ENCODE measurements around the gene ABCF3. TPM values are rescaled to one million over a fixed set of nuclear protein-coding genes. Genes with fewer than 3 reads are reported as not detected.

ABCF3 gene
- total RNA-seq, 4 donors from 2014 or later, result 11.8 to 73.0 (median 36.8) TPM

DNA sequence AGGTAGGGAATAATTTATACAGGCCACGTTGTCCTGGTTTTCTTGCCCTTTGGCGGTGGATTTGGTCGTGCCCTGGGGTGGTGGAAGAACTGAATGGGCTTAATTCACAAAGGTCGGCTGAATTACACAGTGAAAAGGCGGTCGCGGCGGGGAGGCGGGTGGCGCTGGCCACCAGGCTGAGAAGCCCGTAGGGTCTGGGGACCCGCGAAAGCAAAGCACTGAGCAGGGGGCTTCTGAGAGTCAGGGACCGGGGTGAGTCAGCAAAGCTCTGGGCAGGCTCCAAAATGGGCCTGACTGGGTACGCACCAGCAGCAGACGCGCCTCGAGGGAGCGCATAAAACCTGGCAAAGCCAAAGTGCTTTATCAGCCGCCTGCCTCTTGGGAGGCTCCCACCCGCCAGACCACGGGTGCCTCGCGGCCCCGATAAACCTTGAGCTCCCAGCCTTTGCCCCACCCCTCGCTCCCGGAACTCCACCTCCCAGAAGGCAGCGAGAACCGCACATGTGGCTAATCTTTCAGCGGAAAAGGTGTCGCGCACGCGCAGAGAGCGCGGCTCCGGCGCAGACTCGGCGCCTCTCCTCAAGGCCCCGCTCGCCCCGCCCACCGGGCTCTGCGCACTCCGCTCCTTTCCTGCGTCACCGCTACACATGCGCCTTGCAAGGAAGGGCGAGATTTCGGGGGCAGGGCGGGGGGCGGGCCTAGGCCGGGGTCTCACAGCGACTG lies 377 bp upstream of the ABCF3 start:
- H3K9me3 ChIP-seq, result no peaks in the 10 kb centered on the region
- peak; percentile 99 for DNase-seq
- H3K27me3 ChIP-seq, result no peaks in the 10 kb centered on the region
- TF ChIP-seq, protein P1, sequence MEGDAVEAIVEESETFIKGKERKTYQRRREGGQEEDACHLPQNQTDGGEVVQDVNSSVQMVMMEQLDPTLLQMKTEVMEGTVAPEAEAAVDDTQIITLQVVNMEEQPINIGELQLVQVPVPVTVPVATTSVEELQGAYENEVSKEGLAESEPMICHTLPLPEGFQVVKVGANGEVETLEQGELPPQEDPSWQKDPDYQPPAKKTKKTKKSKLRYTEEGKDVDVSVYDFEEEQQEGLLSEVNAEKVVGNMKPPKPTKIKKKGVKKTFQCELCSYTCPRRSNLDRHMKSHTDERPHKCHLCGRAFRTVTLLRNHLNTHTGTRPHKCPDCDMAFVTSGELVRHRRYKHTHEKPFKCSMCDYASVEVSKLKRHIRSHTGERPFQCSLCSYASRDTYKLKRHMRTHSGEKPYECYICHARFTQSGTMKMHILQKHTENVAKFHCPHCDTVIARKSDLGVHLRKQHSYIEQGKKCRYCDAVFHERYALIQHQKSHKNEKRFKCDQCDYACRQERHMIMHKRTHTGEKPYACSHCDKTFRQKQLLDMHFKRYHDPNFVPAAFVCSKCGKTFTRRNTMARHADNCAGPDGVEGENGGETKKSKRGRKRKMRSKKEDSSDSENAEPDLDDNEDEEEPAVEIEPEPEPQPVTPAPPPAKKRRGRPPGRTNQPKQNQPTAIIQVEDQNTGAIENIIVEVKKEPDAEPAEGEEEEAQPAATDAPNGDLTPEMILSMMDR (IDR thresholded peaks at IDR 0.05), result peak in 1 of 4 experiments; percentile 29
- no peak for TF ChIP-seq POLR2A (IDR thresholded peaks at IDR 0.05)
- no peaks in the 10 kb centered on the region for H3K36me3 ChIP-seq
- H3K4me1 ChIP-seq, result peaks cover 0 to 16% of the 10 kb centered on the region in 2 donors
- peak overlapping the region; percentile 80 for H3K27ac ChIP-seq
- intact Hi-C loops (cut with DNase I; ENCODE audit: low total_unique reads), result loop anchor here (10.0 kb wide), 1 partner anchor 129 kb away; the partner anchor contains the start of gene EIF4G1
- peak overlapping the region; percentile 69 to 91 for H3K4me3 ChIP-seq

DNA sequence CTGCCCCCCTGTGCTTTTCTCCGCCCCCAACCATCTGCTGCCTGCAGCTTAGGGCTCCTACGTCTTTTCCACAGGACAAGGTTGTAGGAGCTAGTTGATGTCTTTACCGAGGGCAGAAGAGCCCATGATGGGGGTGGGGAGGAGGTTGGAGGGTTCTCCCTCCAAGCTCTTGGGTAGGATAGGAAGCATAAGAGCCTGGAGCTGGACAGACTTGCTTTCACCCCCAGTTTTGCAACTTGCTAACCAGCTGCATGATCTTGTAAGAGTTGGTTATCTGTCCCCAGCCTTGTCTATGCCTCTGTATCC lies 856 bp downstream of the ABCF3 start:
- Histone ChIP-seq H3K9me3 (no peaks in the 10 kb centered on the region), H3K27me3 (no peaks in the 10 kb centered on the region), H3K4me3 (peak overlapping the region; percentile 69 to 91), H3K36me3 (no peaks in the 10 kb centered on the region), H3K27ac (peak overlapping the region; percentile 72 to 79), H3K4me1 (peaks cover 0 to 16% of the 10 kb centered on the region in 2 donors)
- TF ChIP-seq POLR2A (IDR thresholded peaks at IDR 0.05), result no peak
- TF ChIP-seq, protein P1 (IDR thresholded peaks at IDR 0.05), result no peak
- intact Hi-C loops (cut with DNase I; ENCODE audit: low total_unique reads), result loop anchor here (10.0 kb wide), 1 partner anchor 128 kb away; the partner anchor contains the start of gene EIF4G1
- no peak for DNase-seq

DNA sequence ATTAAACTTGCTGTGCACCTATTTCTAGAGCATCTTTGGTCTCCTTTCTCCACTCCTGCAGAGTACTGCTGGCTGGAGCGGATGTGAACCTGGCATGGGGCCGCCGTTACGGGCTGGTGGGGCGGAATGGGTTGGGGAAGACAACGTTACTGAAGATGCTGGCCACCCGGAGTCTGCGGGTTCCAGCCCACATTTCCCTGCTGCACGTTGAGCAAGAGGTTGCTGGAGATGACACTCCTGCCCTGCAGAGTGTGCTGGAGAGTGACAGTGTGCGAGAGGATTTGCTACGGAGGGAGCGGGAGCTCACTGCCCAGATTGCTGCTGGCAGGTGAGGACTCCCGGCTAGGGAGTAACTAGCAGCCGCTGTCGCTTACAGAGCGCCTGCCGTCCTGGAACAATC lies 2.1 kb downstream of the ABCF3 start:
- Histone ChIP-seq H3K4me1 (peaks cover 0 to 16% of the 10 kb centered on the region in 2 donors), H3K27me3 (no peaks in the 10 kb centered on the region), H3K9me3 (no peaks in the 10 kb centered on the region), H3K4me3 (no peak overlapping the region), H3K27ac (no peak overlapping the region), H3K36me3 (no peaks in the 10 kb centered on the region)
- intact Hi-C loops (cut with DNase I; ENCODE audit: low total_unique reads), result loop anchor here (10.0 kb wide), 1 partner anchor 127 kb away; the partner anchor contains the start of gene EIF4G1
- DNase-seq, result no peak
- no peak for TF ChIP-seq POLR2A (IDR thresholded peaks at IDR 0.05)
- TF ChIP-seq, protein P1 (IDR thresholded peaks at IDR 0.05), result no peak

DNA sequence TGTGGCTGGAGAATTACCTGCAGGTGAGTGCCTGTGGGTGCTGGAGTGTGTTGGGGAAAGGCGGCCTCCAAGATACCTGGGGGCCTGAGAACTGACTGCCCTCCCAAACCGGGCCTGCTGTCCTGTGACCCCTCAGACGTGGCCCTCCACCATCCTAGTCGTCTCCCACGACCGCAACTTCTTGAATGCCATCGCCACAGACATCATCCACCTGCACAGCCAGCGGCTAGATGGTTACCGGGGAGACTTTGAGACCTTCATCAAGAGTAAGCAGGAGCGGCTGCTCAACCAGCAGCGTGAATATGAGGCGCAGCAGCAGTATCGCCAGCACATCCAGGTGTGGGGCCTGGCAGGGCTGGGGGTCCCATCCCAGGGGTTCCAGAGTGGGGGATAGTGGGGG lies 3.4 kb downstream of the ABCF3 start:
- TF ChIP-seq, protein P1 (IDR thresholded peaks at IDR 0.05), result no peak
- no peak for TF ChIP-seq POLR2A (IDR thresholded peaks at IDR 0.05)
- H3K27me3 ChIP-seq, result no peaks in the 10 kb centered on the region
- intact Hi-C loops (cut with DNase I; ENCODE audit: low total_unique reads), result loop anchor here (10.0 kb wide), 1 partner anchor 125 kb away; the partner anchor contains the start of gene EIF4G1
- no peaks in the 10 kb centered on the region for H3K9me3 ChIP-seq
- no peak for DNase-seq
- peaks cover 0 to 16% of the 10 kb centered on the region in 2 donors for H3K4me1 ChIP-seq
- H3K4me3 ChIP-seq, result no peak overlapping the region
- no peak overlapping the region for H3K27ac ChIP-seq
- H3K36me3 ChIP-seq, result no peaks in the 10 kb centered on the region

DNA sequence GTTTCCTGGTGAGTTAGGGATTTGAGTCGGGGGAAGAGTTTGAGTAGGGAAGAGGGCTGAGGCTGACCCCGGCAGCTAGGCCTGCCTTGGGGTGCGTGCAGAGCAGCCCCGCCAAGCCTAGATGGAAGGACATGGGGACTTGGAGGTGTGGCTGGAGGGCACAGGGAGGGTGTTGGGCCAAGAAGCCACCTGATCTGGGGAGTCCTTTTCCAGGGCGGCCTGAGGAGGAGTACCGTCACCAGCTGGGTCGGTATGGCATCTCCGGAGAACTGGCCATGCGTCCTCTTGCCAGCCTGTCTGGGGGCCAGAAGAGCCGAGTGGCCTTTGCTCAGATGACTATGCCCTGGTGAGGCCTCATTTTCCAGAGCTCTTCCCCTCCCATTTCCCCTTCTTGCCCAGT lies 6.9 kb downstream of the ABCF3 start:
- Histone ChIP-seq H3K27ac (no peak overlapping the region), H3K27me3 (no peaks in the 10 kb centered on the region), H3K36me3 (no peaks in the 10 kb centered on the region), H3K4me3 (no peak overlapping the region), H3K9me3 (no peaks in the 10 kb centered on the region), H3K4me1 (peaks cover 0 to 5% of the 10 kb centered on the region in 2 donors)
- TF ChIP-seq, protein P1 (IDR thresholded peaks at IDR 0.05), result no peak
- no peak for TF ChIP-seq POLR2A (IDR thresholded peaks at IDR 0.05)
- intact Hi-C loops (cut with DNase I; ENCODE audit: low total_unique reads), result no loop called here
- DNase-seq, result no peak
